Smooth muscle cell (in vitro differentiated cells): Measurements from ENCODE around the gene ATP9A. TPM values are rescaled to one million over a fixed set of nuclear protein-coding genes. Genes with fewer than 3 reads are reported as not detected.

Source experiments
- DNase-seq: peaks from one replicate; lab custom pipeline; 2025; ENCODE audit not compliant: unreplicated experiment; lab: John Stamatoyannopoulos, UW
- H2AFZ ChIP-seq: fragments of 200-600 bp; sonication (generic); 2 replicates; pipeline ENCODE4 v1.6.0; 2016; ENCODE audit warnings: antibody characterized with exemption, low read depth, mild to moderate bottlenecking
- H3F3A ChIP-seq: fragments of 200-600 bp; sonication (generic); 2 replicates; pipeline ENCODE4 v1.6.0; 2017; ENCODE audit warnings: antibody characterized with exemption, low read depth
- H3K27ac ChIP-seq: fragments of 200-600 bp; sonication (generic); 2 replicates; pipeline ENCODE4 v1.5.1; 2016; ENCODE audit warnings: low read depth, mild to moderate bottlenecking
- H3K27me3 ChIP-seq: fragments of 200-600 bp; sonication (generic); 2 replicates; pipeline ENCODE4 v1.6.1; 2016; ENCODE audit warnings: low read depth, mild to moderate bottlenecking
- H3K36me3 ChIP-seq: fragments of 200-600 bp; sonication (generic); 2 replicates; pipeline ENCODE4 v1.5.1; 2016; ENCODE audit warnings: low read depth
- H3K4me1 ChIP-seq: fragments of 200-600 bp; sonication (generic); 2 replicates; pipeline ENCODE4 v1.5.1; 2016; ENCODE audit warnings: low read depth
- H3K4me2 ChIP-seq: fragments of 200-600 bp; sonication (generic); 2 replicates; pipeline ENCODE4 v1.6.0; 2016; ENCODE audit warnings: mild to moderate bottlenecking
- H3K4me3 ChIP-seq: fragments of 200-600 bp; sonication (generic); 2 replicates; pipeline ENCODE4 v1.5.1; 2016; ENCODE audit warnings: mild to moderate bottlenecking
- H3K79me2 ChIP-seq: fragments of 200-600 bp; sonication (generic); 2 replicates; pipeline ENCODE4 v1.6.0; 2016; ENCODE audit warnings: low read depth, mild to moderate bottlenecking
- H3K9ac ChIP-seq: fragments of 200-600 bp; sonication (generic); 2 replicates; pipeline ENCODE4 v1.6.0; 2016; ENCODE audit warnings: low read depth
- H3K9me3 ChIP-seq: fragments of 200-600 bp; sonication (generic); replicated peaks from 2 replicates; pipeline ENCODE4 v1.5.1; 2016; ENCODE audit warnings: low read depth
- H4K20me1 ChIP-seq: fragments of 200-600 bp; sonication (generic); 2 replicates; pipeline ENCODE4 v1.6.0; 2016; ENCODE audit warnings: low read depth
- CTCF ChIP-seq: fragments of 200-600 bp; sonication (generic); IDR thresholded peaks from 2 replicates; pipeline ENCODE4 v1.5.1; 2017; ENCODE audit warnings: borderline replicate concordance, mild to moderate bottlenecking, antibody characterized with exemption; ENCODE audit not compliant: insufficient read depth, poor library complexity, severe bottlenecking
- WGBS: methylation state at CpG from one replicate; pipeline ENCODE4 v1.1.7; 2016; ENCODE audit warnings: low lambda C conversion rate; 5-methylcytosine and 5-hydroxymethylcytosine counted together
- polyA plus RNA-seq: library from polyadenylated mRNA; unstranded; fragments of >200 nt; fragmentation: Nextera tagmentation; extraction: Ambion mirVana; gene quantifications from 2 replicates; pipeline ENCODE4 v1.2.1, GENCODE V29; 2016
- total RNA-seq: library from RNA; depleted of rRNA; stranded (reverse); fragments of >200 nt; gene quantifications from 2 replicates; pipeline ENCODE4 v1.2.3, GENCODE V29; 2014

ATP9A gene
- total and polyA plus RNA-seq, 2 experiments from 2014 or later = 3.4 to 8.0 TPM

- Histone ChIP-seq H2AFZ (no peak overlapping the region), H3K4me2 (peak overlapping the region; percentile 2), H4K20me1 (no peaks in the 10 kb centered on the region), H3K27ac (peak overlapping the region; percentile 51), H3K4me1 (peaks cover 43% of the 10 kb centered on the region), H3K36me3 (no peaks in the 10 kb centered on the region), H3F3A (peaks cover 20% of the 10 kb centered on the region), H3K27me3 (no peaks in the 10 kb centered on the region), H3K79me2 (no peaks in the 10 kb centered on the region), H3K9me3 (no peaks in the 10 kb centered on the region), H3K4me3 (no peak overlapping the region), H3K9ac (no peak overlapping the region)
- TF ChIP-seq CTCF = no peak
- WGBS = 17% methylated on average over 5 of the region's 5 CpGs
- no peak for DNase-seq
Observed at GRCh38 chr20:51807720-51808250, 39.6 kb upstream of the ATP9A start.

- H3K36me3 ChIP-seq = no peaks in the 10 kb centered on the region
Observed at GRCh38 chr20:51804754-51805153, 36.6 kb upstream of the ATP9A start.

GRCh38 chr20:51803148-51803854 is 35.1 kb upstream of the ATP9A start:
- Histone ChIP-seq H3K9me3 (no peaks in the 10 kb centered on the region), H3K36me3 (no peaks in the 10 kb centered on the region), H3K9ac (no peak overlapping the region), H3K27ac (peak overlapping the region; percentile 14), H3K27me3 (no peaks in the 10 kb centered on the region), H2AFZ (no peak overlapping the region), H4K20me1 (peaks cover 5% of the 10 kb centered on the region), H3F3A (peaks cover 20% of the 10 kb centered on the region), H3K4me2 (peak overlapping the region; percentile 89), H3K4me1 (peaks cover 33% of the 10 kb centered on the region), H3K4me3 (no peak overlapping the region), H3K79me2 (peaks cover 30% of the 10 kb centered on the region)
- TF ChIP-seq CTCF = no peak
- DNase-seq = no peak
- 89% methylated on average over 4 of the region's 4 CpGs for WGBS

More at GRCh38 chr20:51804754-51805153, 36.6 kb upstream of the ATP9A start:
- no peak for DNase-seq
- Histone ChIP-seq H3K4me3 (no peak overlapping the region), H3F3A (peaks cover 10% of the 10 kb centered on the region), H3K9ac (no peak overlapping the region), H2AFZ (no peak overlapping the region), H3K9me3 (no peaks in the 10 kb centered on the region), H3K79me2 (peaks cover 15% of the 10 kb centered on the region), H4K20me1 (no peaks in the 10 kb centered on the region), H3K4me2 (no peak overlapping the region), H3K4me1 (peaks cover 19% of the 10 kb centered on the region), H3K27me3 (no peaks in the 10 kb centered on the region), H3K27ac (no peak overlapping the region)
- 59% methylated on average over 7 of the region's 7 CpGs for WGBS
- TF ChIP-seq CTCF = no peak
